GM12873 (cell line): ENCODE measurements around the gene MEIS3.

Experiments used
- CTCF ChIP-seq: IDR thresholded peaks from 2 replicates; pipeline ENCODE4 v1.5.1; 2012; ENCODE audit warnings: low read depth, mild to moderate bottlenecking, moderate library complexity, low read length, control low read depth; ENCODE audit not compliant: insufficient read depth; ENCODE audit errors: missing control alignments

The MEIS3 gene

GRCh38 chr19:47445527-47445926, 26.2 kb upstream of the MEIS3 start:
- no peak for TF ChIP-seq CTCF

GRCh38 chr19:47444388-47444821, 25.1 kb upstream of the MEIS3 start:
- TF ChIP-seq CTCF = no peak

- TF ChIP-seq CTCF = no peak
Measured at GRCh38 chr19:47443331-47443730, 24.0 kb upstream of the MEIS3 start.

GRCh38 chr19:47438793-47439220, 19.5 kb upstream of the MEIS3 start:
- no peak for TF ChIP-seq CTCF

- no peak for TF ChIP-seq CTCF
Measured at GRCh38 chr19:47437500-47437899, 18.2 kb upstream of the MEIS3 start.

GRCh38 chr19:47436712-47437401, 17.5 kb upstream of the MEIS3 start:
- peak; percentile 89 for TF ChIP-seq CTCF

- TF ChIP-seq CTCF = no peak
Measured at GRCh38 chr19:47435883-47436417, 16.6 kb upstream of the MEIS3 start.
